Cerebellar cortex (tissue), 1 donor: Measurements from ENCODE around the gene SMTNL2.
A peak's percentile ranks its signal among the peaks of the same experiment; 100 is the strongest.
"Not testable (repeated sequence)": the region's sequence is repeated elsewhere in the genome, so short reads cannot be mapped to it uniquely, and the experiment has no call there.

Experiments used
- DNase-seq: peaks from one replicate; pipeline ENCODE4 v3.0.0-alpha.2; 2015; ENCODE audit warnings: low spot score

The SMTNL2 gene

DNA sequence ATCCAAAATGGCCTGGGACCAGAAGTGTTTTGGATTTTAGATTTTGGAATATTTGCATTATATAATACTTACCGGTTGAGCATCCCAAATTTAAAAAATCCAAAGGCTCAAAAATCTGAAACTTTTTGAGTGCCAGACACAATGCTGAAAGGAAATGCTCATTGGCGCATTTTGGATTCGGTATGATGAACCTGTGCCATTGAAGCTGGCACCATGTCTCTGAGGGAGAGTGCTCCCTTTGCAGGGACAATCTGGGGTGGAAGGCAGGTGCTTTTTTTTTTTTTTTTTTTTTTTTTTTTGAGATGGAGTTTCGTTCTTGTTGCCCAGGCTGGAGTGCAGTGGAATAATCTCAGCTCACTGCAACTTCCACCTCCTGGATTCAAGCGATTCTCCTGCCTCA lies 17.7 kb downstream of the SMTNL2 start:
- peak; percentile 62 for DNase-seq

DNA sequence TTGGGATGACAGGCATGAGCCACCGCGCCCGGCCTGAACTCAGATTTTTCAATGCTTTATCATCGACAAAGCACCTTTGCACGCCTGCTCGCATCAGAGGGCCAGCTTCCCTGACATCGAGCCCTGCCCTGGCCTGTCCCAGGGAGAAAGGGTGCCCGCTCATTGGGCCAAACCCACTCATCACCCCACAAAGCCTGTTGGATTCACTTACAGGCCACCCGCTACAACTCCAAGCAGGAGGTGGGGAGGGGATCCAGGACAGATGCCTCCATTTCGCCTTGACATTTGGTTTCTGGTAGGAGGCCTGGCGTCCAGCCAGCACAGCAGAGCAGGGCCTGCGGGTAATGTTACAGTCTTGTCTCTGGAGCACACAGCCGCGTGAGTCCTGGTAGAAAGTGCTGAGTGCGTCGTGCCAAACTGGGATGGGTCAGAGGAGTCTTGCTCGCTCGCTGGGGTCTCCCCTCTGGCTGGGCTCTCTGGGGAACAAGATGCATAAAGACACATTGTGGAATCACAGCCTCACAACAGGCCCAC lies 19.8 kb downstream of the SMTNL2 start:
- peak; percentile 88 for DNase-seq

- not testable (repeated sequence) for DNase-seq
Observed at GRCh38 chr17:4604736-4605135, 20.4 kb downstream of the SMTNL2 start.

GRCh38 chr17:4605826-4606225 lies 21.5 kb downstream of the SMTNL2 start:
- DNase-seq = no peak

DNA sequence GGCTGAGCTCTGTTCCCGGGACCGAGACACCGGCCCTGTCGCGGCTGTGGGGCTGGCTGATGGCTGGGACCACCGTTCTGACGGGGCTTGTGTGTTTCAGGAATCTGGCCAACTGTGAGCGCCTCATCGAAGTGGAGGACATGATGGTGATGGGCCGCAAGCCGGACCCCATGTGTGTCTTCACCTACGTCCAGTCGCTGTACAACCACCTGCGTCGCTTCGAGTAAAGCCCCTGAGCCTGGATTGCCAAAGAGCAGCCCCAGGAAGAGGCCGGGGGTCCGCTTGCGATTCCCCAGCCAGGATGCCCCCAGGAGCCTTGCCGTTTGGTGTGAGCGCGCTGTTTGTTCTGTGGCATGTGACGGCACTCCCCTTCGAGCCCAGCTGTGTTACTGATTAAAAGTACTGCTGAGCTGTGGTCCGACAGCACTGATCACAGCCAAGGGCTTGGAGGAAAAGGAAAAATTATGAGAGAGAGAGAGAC lies 23.0 kb downstream of the SMTNL2 start:
- no peak for DNase-seq

- DNase-seq = no peak
Observed at GRCh38 chr17:4607773-4608187, 23.5 kb downstream of the SMTNL2 start.

DNA sequence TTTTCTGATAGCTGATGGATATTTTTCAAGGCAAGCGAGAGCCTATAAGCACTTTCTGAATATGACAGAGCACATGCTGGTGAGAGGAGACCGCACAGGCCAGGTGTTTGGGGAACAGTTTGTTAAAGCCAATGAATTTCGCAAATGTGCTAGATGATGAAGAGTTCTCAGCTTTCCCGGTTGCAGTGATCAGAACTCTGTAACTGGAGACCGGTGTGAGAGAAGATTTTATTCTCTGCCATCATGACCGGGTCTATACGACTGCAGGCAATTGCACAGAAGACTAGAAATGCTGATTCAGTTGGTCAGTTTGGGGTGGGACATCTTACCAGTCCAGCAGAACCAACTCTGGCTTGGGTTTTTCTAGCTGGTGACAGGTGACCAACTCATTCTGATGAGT lies 25.4 kb downstream of the SMTNL2 start:
- DNase-seq = no peak

- no peak for DNase-seq
Observed at GRCh38 chr17:4610162-4610561, 25.8 kb downstream of the SMTNL2 start.

DNA sequence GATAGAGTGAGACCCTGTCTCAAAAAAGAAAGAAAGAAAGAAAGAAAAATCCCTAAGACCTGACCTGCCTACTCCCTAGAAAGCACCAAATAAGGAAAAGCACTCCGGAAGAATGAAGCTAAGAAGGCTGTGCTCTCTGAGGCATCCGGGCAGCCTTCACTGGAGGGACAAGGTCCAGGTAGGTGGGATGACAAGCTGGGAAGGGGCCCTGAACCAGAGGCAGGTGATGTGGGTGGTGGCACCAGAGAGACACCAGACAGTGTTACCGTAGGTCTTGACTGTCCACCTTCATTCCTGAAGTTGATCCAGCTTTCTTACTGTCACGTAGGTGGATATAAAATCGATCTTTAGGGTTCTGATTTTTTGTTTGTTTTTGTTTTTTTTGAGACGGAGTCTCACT lies 26.3 kb downstream of the SMTNL2 start:
- no peak for DNase-seq

GRCh38 chr17:4616476-4616875 lies 32.1 kb downstream of the SMTNL2 start:
- no peak for DNase-seq

GRCh38 chr17:4617090-4617489 lies 32.8 kb downstream of the SMTNL2 start:
- no peak for DNase-seq

GRCh38 chr17:4617590-4618351 lies 33.4 kb downstream of the SMTNL2 start:
- DNase-seq = no peak

DNA sequence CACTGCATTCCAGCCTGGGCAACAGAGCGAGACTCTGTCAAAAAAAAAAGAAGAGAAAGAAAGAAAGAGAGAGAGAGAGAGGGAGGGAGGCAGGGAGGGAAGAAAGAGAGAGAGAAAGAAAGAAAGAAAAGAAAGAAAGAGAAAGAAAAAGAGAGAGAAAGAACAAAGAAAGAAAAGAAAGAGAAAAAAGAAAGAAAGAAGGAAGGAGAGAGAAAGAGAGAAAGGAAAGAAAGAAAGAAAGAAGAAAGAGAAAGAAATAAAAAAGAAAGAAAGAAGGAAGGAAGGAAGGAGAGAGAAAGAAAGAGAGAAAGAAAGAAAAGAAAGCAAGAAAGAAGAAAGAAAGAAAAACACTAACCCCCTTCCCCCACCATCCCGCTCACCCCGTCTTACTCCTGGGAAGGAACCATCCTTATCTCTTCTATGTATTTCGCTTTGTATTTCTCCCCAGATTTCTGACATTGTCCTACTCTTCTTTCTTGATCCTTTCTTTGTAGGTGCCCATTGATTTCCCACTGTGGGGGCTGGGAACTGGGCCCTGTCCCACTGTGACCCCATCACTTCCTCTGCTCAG lies 36.3 kb downstream of the SMTNL2 start:
- no peak for DNase-seq

DNA sequence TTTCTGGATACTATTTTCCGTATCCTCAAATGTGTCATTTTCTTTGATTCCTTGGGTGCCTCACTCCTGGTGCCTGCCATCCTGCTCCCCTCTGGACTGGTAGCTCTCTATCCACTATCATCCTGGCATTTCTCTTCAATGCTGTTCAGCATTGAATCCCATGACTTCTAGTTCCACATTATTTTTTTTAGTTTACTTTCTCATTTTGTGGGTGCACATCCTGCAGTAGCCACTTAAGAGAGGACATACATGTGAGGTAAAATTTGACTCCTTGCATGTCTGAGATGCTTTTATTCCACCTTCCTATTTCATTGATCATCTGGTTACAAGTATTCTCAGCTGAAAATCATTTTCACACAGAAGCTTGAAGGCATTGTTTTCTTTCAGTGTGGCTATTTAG lies 38.0 kb downstream of the SMTNL2 start:
- no peak for DNase-seq

DNA sequence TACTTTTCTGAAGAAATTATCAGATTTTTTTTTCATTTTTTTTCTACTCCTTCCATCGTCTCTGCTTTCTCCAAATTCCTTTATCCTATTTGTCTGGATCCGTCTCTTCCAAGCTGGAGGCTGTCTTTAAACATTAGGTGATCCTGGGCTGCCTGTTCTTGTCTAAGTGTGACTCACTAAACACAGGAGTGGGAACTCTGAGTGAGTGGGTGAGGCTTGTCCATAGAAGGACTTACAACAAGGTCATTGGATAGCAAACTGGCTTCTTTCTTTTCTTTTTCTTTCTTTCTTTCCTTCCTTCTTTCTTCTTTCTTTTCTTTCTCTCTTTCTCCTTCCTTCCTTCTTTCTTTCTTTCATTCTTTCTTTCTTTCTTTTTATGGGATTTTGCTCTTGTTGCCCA lies 38.9 kb downstream of the SMTNL2 start:
- no peak for DNase-seq

DNA sequence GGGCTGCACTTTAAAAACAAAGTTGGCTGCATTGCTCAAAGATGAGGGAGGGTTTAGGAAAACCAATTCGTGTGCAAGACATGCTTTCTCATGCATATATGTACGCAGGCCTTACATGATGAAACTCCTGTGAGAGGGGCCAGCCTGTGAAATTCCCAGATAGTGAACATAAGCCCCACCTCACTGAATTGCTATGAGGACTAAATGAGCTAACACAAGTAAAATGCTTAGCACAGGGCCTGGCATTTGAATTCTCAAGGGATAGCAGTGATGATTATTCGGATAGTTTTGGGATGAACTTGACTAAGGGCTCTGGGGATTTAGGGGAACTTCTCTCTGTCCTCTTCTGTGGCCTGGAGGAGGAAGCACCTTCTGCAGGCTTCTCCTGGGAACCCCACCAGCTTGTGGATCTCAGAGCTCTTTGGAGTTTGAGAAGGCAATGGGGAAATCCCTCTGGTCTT lies 40.2 kb downstream of the SMTNL2 start:
- not testable (repeated sequence) for DNase-seq

- DNase-seq = no peak
Observed at GRCh38 chr17:4625181-4625617, 40.9 kb downstream of the SMTNL2 start.

DNA sequence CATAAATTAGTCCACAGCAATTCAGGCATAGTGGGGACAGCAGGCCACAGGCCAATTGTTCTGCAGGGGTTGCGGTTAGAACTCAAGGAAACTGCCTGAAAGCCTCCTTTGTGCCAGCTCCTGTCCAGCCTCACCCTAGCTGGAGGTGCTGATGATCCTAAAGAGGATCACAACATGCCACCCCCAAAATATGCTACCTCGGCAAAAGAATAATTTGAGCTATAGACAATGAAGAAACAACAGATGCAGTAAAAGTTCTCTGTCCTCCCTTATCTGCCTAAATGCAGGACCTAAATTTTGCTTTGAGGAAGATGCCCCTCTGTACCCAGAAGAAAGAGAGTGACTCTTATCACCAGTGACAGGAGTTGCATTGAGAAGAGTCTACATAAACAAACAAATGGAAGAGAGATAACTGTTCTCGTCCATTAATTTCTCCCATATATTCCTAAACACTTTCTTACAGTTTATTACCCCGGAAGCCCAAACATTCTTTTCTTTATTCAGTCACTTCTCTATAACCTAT lies 42.5 kb downstream of the SMTNL2 start:
- DNase-seq = no peak

GRCh38 chr17:4631431-4631830 lies 47.1 kb downstream of the SMTNL2 start:
- no peak for DNase-seq

DNA sequence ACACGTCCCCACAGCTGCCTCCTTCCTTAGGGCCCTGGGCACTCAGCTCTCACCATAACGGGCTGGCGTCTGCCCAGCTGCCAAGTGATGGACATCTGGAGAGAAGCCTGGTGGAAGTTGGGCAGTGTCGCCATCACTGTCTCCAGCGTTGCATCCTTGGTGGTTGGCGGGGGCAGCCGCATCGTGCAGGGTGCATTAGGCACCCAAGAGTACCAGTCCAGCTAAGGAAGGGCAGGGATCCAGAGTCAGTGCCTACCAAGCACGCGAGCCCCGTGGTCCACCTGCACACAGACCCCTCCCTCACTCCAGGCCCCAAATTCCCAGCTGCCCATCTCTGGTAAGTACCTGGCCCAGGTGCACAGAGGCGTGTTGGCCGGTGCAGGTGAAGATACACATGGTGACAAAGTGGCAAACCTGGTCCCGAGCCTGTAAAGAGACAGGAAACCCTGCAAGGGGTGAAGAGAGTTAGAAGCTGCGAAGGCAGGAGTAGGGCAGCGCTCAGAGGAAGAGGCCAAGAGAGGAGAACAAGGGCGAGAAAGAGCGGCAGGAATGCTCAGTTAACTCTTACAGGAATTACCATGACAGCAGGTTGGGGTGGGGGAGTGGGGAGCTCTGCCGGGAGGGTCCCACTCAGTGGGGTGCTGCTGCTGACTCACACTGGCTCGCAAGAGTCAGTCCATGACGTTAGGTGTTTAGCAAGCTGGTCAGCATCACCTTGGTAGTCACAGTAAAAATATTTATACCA lies 47.7 kb downstream of the SMTNL2 start:
- DNase-seq = no peak

GRCh38 chr17:4632581-4632920 lies 48.2 kb downstream of the SMTNL2 start:
- no peak for DNase-seq

GRCh38 chr17:4633643-4634042 lies 49.3 kb downstream of the SMTNL2 start:
- DNase-seq = no peak
